ENCODE measurements around the gene PPP2R5C. TPM values are rescaled to one million over a fixed set of nuclear protein-coding genes. Genes with fewer than 3 reads are reported as not detected.

Gene PPP2R5C
- total RNA-seq, 1 experiment from 2014 or later: 93.0 TPM

DNA sequence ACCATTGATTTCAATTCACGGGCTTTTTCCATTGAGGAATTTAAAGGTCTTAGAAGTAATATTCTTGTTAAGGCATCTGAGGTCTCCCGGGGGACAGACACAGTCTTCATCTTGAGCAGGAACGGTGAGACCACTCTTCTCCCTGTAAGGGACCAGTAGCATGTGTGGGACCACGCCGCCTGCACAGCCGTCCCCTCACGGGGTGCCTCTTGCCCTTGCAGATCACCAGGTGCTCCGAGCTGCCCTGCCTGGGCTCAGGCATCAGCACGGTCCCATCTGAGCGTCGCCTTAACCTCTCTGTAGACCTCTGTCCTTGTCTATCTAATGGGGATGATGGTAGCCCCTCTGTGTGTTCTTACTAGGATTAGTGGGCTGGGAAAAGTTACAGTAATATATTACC, 74.1 kb downstream of the PPP2R5C start:
- H2BK15ac ChIP-seq (ENCODE audit: low read depth, low read length): no peak overlapping the region
- no peaks in the 10 kb centered on the region for H4K20me1 ChIP-seq (ENCODE audit: control insufficient read depth, insufficient read depth, insufficient read length)
- Mint-ChIP-seq H3K36me3 (ENCODE audit: insufficient read depth in 1 of 3, low read depth in 3 of 3) (peaks cover 0 to 3% (median 0%) of the 10 kb centered on the region in 3 experiments; a peak in 2 of 7 replicates), H3K4me1 (peaks cover 13 to 17% of the 10 kb centered on the region in 2 experiments), H3K27me3 (ENCODE audit: low read depth) (no peaks in the 10 kb centered on the region), H3K27ac (peak overlapping the region in 1 of 3 experiments; percentile 60; a peak in 1 of 7 replicates), H3K9me3 (no peaks in the 10 kb centered on the region), H3K4me3 (no peak overlapping the region)
- peaks cover 5% of the 10 kb centered on the region; the same call in 1 of the 2 replicates for H3K79me2 ChIP-seq (ENCODE audit: insufficient read depth, low read length)
- H2AK5ac ChIP-seq (ENCODE audit: insufficient read length, low read length): no peak overlapping the region
- H2BK12ac ChIP-seq (ENCODE audit: insufficient read length, low read depth, low read length): no peak overlapping the region
- no peak overlapping the region for H4K8ac ChIP-seq (replicated peaks; ENCODE audit: insufficient read length, low read depth, low read length)
- H3K9me3 ChIP-seq (ENCODE audit: control insufficient read depth, low read depth, low read length): no peaks in the 10 kb centered on the region
- no peak overlapping the region for H3K23ac ChIP-seq (ENCODE audit: insufficient read length, low read depth, low read length)
- no peak overlapping the region; the same call in 1 of the 2 replicates for H3K14ac ChIP-seq (ENCODE audit: insufficient read depth, low read length)
- H3K4me1 ChIP-seq (ENCODE audit: insufficient read depth, low read length): peaks cover 3% of the 10 kb centered on the region; the same call in 1 of the 2 replicates
- no peak overlapping the region for H3K18ac ChIP-seq (ENCODE audit: insufficient read length, low read depth, low read length)
- no peak overlapping the region for H4K91ac ChIP-seq (ENCODE audit: insufficient read length, low read depth, low read length)
- no peaks in the 10 kb centered on the region for H3K23me2 ChIP-seq (ENCODE audit: insufficient read length, low read depth, low read length, poor library complexity, severe bottlenecking)
- no peak for DNase-seq
- no peak overlapping the region for H3T11ph ChIP-seq (ENCODE audit: low read length)
- no peak overlapping the region for H2BK20ac ChIP-seq (ENCODE audit: low read depth, low read length, poor library complexity, severe bottlenecking)
- no CpG with 5 or more reads among the region's 11 CpGs for WGBS (ENCODE audit: extremely low coverage, insufficient read length, low lambda C conversion rate)
- no peak overlapping the region for H2BK5ac ChIP-seq (ENCODE audit: insufficient read length, low read length)
- H3K79me1 ChIP-seq (ENCODE audit: insufficient read depth, low read depth, low read length, poor library complexity, severe bottlenecking): peaks cover 3% of the 10 kb centered on the region
- no peak overlapping the region for H4K5ac ChIP-seq (ENCODE audit: insufficient read length, low read depth, low read length)
- H3K4ac ChIP-seq (ENCODE audit: low read depth, low read length): no peak overlapping the region
- H3K4me2 ChIP-seq (ENCODE audit: insufficient read depth, insufficient read length, low read length): no peak overlapping the region
- H2BK120ac ChIP-seq (ENCODE audit: low read depth, low read length, poor library complexity, severe bottlenecking): no peak overlapping the region
- TF ChIP-seq, protein P1, sequence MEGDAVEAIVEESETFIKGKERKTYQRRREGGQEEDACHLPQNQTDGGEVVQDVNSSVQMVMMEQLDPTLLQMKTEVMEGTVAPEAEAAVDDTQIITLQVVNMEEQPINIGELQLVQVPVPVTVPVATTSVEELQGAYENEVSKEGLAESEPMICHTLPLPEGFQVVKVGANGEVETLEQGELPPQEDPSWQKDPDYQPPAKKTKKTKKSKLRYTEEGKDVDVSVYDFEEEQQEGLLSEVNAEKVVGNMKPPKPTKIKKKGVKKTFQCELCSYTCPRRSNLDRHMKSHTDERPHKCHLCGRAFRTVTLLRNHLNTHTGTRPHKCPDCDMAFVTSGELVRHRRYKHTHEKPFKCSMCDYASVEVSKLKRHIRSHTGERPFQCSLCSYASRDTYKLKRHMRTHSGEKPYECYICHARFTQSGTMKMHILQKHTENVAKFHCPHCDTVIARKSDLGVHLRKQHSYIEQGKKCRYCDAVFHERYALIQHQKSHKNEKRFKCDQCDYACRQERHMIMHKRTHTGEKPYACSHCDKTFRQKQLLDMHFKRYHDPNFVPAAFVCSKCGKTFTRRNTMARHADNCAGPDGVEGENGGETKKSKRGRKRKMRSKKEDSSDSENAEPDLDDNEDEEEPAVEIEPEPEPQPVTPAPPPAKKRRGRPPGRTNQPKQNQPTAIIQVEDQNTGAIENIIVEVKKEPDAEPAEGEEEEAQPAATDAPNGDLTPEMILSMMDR (conservative IDR thresholded peaks at IDR 0.05): no peak
- H3K27ac ChIP-seq (ENCODE audit: insufficient read length, low read depth, low read length): no peak overlapping the region
- H3K56ac ChIP-seq (ENCODE audit: insufficient read length, low read depth, low read length): no peak overlapping the region
- no peak overlapping the region for H3K9ac ChIP-seq (ENCODE audit: extremely low read depth, insufficient read length, low read length)
- no peaks in the 10 kb centered on the region for H3K27me3 ChIP-seq (ENCODE audit: insufficient read depth, low read length)
- H2AFZ ChIP-seq (ENCODE audit: low read length): no peak overlapping the region
